ENCODE data around the gene ALAS1.

ALAS1 gene

DNA sequence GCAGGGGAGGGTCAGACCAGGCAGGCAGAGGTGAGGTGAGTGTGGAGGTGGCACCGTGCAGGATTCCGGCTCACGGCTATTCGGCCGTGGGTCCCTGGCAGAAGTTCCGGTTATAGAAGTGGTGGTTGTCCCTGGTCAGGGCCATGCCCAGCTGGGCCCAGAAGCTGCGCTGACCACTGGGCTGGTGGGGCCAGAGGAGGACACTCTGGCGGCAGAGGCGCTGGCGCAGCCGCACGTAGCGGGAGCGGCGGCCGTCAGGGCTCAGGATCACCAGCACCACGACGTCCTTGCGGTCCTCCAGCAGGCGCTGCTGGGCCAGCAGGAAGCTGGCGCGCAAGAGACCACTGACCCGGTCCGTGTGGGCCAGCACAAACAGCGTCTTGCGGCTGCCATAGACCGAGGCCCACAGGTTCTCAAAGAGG is 23.2 kb downstream of the ALAS1 start:
- H3K79me2 ChIP-seq (ENCODE audit: insufficient read depth, low read length), result peaks cover 6% of the 10 kb centered on the region; the same call in 1 of the 2 replicates
- TF ChIP-seq, protein P1, sequence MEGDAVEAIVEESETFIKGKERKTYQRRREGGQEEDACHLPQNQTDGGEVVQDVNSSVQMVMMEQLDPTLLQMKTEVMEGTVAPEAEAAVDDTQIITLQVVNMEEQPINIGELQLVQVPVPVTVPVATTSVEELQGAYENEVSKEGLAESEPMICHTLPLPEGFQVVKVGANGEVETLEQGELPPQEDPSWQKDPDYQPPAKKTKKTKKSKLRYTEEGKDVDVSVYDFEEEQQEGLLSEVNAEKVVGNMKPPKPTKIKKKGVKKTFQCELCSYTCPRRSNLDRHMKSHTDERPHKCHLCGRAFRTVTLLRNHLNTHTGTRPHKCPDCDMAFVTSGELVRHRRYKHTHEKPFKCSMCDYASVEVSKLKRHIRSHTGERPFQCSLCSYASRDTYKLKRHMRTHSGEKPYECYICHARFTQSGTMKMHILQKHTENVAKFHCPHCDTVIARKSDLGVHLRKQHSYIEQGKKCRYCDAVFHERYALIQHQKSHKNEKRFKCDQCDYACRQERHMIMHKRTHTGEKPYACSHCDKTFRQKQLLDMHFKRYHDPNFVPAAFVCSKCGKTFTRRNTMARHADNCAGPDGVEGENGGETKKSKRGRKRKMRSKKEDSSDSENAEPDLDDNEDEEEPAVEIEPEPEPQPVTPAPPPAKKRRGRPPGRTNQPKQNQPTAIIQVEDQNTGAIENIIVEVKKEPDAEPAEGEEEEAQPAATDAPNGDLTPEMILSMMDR (IDR thresholded peaks at IDR 0.05; ENCODE audit: low read length), result no peak
- no peak overlapping the region for H3K4me3 ChIP-seq (ENCODE audit: low read depth, low read length, poor library complexity, severe bottlenecking)
- no peaks in the 10 kb centered on the region for H3F3A ChIP-seq (ENCODE audit: insufficient read depth, low read length)
- H3K9me2 ChIP-seq (ENCODE audit: low read depth, low read length), result no peaks in the 10 kb centered on the region
- H3K4me2 ChIP-seq (ENCODE audit: low read length), result no peak overlapping the region
- H3K9me3 ChIP-seq (ENCODE audit: low read length), result no peaks in the 10 kb centered on the region
- H3K27ac ChIP-seq (ENCODE audit: low read depth, low read length, poor library complexity, severe bottlenecking), result no peak overlapping the region
- no peak overlapping the region for H3K9ac ChIP-seq (ENCODE audit: low read length)
- H3K4me1 ChIP-seq (ENCODE audit: insufficient read depth, low read length, severe bottlenecking), result peaks cover 50% of the 10 kb centered on the region
- no peak overlapping the region for H2AFZ ChIP-seq (ENCODE audit: low read length)
- no peaks in the 10 kb centered on the region for H4K20me1 ChIP-seq (ENCODE audit: insufficient read depth, low read length)
- no peaks in the 10 kb centered on the region for H3K27me3 ChIP-seq (ENCODE audit: insufficient read depth, low read length)
- H3K36me3 ChIP-seq (ENCODE audit: insufficient read depth, low read length), result peaks cover 43% of the 10 kb centered on the region; the same call in 1 of the 2 replicates

DNA sequence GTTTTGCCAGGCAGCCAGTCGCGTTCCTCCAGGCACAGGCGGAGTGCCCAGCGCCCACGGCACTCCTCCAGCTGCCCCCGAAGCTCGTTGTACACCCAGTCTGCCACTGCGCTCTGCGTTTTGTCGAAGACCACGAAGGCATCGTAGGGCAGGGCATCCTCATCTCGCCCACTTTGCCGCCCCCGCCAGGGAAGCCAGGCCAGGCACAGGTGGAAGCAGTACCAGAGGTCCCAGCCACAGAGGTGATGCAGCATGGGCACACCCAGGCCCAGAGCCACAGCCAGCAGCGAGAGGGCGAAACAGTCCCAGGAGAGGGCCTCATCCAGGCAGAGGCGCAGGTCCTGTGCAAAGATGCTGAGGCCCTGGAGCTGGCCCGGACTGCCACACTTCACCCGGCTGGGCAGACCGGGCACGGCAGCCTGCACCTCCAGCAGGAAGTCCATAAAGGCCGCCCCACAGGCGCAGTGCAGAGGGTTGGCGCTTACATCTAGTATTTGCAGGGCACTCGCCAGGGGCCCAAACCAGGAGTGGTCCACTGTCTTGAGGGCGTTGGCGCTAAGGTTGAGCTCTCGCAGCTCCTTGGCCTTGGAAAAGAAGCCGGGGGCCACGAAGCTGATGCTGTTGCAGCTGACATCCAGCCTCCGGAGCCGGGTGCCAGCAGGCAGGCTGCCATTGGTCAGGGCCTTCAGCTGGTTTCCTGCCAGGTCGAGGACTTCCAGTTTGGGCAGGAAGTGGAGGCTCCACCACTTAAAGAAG is 23.8 kb downstream of the ALAS1 start:
- Histone ChIP-seq H3K79me2 (ENCODE audit: insufficient read depth, low read length) (peaks cover 6% of the 10 kb centered on the region; the same call in 1 of the 2 replicates), H3K9me3 (ENCODE audit: low read length) (no peaks in the 10 kb centered on the region), H3K36me3 (ENCODE audit: insufficient read depth, low read length) (peaks cover 39% of the 10 kb centered on the region; the same call in 1 of the 2 replicates), H4K20me1 (ENCODE audit: insufficient read depth, low read length) (no peaks in the 10 kb centered on the region), H3F3A (ENCODE audit: insufficient read depth, low read length) (no peaks in the 10 kb centered on the region), H3K4me3 (ENCODE audit: low read depth, low read length, poor library complexity, severe bottlenecking) (no peak overlapping the region), H3K4me2 (ENCODE audit: low read length) (no peak overlapping the region), H2AFZ (ENCODE audit: low read length) (no peak overlapping the region), H3K9ac (ENCODE audit: low read length) (no peak overlapping the region), H3K9me2 (ENCODE audit: low read depth, low read length) (no peaks in the 10 kb centered on the region), H3K4me1 (ENCODE audit: insufficient read depth, low read length, severe bottlenecking) (peaks cover 56% of the 10 kb centered on the region), H3K27ac (ENCODE audit: low read depth, low read length, poor library complexity, severe bottlenecking) (no peak overlapping the region), H3K27me3 (ENCODE audit: insufficient read depth, low read length) (no peaks in the 10 kb centered on the region)
- TF ChIP-seq, protein P1 (IDR thresholded peaks at IDR 0.05; ENCODE audit: low read length), result no peak
- TF ChIP-seq EZH2 (IDR thresholded peaks at IDR 0.05; ENCODE audit: borderline replicate concordance, low read length), result no peak

DNA sequence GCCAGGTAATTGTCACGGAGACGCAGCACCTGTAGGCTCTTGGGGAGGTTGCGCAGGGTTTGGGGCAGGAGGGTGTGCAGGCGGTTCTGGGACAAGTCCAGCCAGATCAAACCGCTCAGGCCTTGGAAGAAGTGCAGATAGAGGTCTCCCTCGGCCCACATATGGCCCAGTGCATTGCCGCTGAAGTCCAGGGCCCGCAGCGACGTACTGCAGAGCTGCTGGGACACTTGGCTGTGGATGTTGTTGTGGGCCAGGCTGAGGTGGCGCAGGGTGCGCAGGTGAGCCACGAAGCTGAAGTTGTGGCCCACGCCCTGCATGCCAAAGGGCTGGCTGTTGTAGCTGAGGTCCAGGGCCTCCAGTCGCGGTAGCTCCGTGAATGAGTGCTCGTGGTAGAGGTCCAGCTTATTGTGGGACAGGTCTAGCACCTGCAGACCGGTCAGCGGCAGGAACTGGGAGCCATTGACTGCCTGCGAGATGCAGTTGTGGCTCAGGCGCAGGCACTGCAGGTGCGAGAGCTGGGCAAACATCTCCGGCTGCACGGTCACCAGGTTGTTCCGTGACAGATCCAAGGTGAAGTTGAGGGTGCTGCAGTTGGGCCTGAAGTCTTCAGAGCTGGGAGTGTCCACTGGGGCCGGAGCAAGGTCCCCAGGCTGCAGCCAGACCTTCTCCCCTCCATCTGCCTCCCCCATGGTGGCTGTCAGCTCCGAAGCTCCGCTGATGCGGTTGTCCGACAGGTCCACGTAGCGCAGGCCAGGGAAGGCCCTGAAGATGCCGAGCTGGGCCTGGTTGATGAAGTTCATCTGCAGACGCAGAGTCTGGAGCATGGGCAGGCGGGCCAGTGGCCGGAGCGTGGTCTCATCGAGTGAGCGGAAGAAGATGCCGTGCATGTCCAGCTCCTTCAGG is 24.6 kb downstream of the ALAS1 start:
- Histone ChIP-seq H3K27me3 (ENCODE audit: insufficient read depth, low read length) (no peaks in the 10 kb centered on the region), H3K9ac (ENCODE audit: low read length) (no peak overlapping the region), H3K79me2 (ENCODE audit: insufficient read depth, low read length) (peaks cover 6% of the 10 kb centered on the region; the same call in 1 of the 2 replicates), H3K4me1 (ENCODE audit: insufficient read depth, low read length, severe bottlenecking) (peaks cover 50% of the 10 kb centered on the region), H3K27ac (ENCODE audit: low read depth, low read length, poor library complexity, severe bottlenecking) (no peak overlapping the region), H3K36me3 (ENCODE audit: insufficient read depth, low read length) (peaks cover 39% of the 10 kb centered on the region; the same call in 1 of the 2 replicates), H4K20me1 (ENCODE audit: insufficient read depth, low read length) (no peaks in the 10 kb centered on the region), H3K4me3 (ENCODE audit: low read depth, low read length, poor library complexity, severe bottlenecking) (no peak overlapping the region), H3K9me3 (ENCODE audit: low read length) (no peaks in the 10 kb centered on the region), H2AFZ (ENCODE audit: low read length) (no peak overlapping the region), H3K4me2 (ENCODE audit: low read length) (no peak overlapping the region), H3F3A (ENCODE audit: insufficient read depth, low read length) (no peaks in the 10 kb centered on the region), H3K9me2 (ENCODE audit: low read depth, low read length) (no peaks in the 10 kb centered on the region)
- no peak for TF ChIP-seq EZH2 (IDR thresholded peaks at IDR 0.05; ENCODE audit: borderline replicate concordance, low read length)
- TF ChIP-seq, protein P1 (IDR thresholded peaks at IDR 0.05; ENCODE audit: low read length), result no peak
